Fibroblast of skin of right biceps (primary cell): ENCODE measurements around the gene TTC3.
"Not testable (repeated sequence)": the region's sequence is repeated elsewhere in the genome, so short reads cannot be mapped to it uniquely, and the experiment has no call there.

Source experiments
- DNase-seq: peaks from one replicate; pipeline ENCODE4 v3.0.0-alpha.2; 2013

TTC3 gene, protein sequence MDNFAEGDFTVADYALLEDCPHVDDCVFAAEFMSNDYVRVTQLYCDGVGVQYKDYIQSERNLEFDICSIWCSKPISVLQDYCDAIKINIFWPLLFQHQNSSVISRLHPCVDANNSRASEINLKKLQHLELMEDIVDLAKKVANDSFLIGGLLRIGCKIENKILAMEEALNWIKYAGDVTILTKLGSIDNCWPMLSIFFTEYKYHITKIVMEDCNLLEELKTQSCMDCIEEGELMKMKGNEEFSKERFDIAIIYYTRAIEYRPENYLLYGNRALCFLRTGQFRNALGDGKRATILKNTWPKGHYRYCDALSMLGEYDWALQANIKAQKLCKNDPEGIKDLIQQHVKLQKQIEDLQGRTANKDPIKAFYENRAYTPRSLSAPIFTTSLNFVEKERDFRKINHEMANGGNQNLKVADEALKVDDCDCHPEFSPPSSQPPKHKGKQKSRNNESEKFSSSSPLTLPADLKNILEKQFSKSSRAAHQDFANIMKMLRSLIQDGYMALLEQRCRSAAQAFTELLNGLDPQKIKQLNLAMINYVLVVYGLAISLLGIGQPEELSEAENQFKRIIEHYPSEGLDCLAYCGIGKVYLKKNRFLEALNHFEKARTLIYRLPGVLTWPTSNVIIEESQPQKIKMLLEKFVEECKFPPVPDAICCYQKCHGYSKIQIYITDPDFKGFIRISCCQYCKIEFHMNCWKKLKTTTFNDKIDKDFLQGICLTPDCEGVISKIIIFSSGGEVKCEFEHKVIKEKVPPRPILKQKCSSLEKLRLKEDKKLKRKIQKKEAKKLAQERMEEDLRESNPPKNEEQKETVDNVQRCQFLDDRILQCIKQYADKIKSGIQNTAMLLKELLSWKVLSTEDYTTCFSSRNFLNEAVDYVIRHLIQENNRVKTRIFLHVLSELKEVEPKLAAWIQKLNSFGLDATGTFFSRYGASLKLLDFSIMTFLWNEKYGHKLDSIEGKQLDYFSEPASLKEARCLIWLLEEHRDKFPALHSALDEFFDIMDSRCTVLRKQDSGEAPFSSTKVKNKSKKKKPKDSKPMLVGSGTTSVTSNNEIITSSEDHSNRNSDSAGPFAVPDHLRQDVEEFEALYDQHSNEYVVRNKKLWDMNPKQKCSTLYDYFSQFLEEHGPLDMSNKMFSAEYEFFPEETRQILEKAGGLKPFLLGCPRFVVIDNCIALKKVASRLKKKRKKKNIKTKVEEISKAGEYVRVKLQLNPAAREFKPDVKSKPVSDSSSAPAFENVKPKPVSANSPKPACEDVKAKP (N-terminal part only)

GRCh38 chr21:37072988-37073416, at the start of gene TTC3, which contains the start of gene PIGP:
TTC3 (plus strand) TSS chr21:37073254; CDS start chr21:37087258, 14,004 bp downstream.
PIGP (minus strand) TSS chr21:37073071; CDS start chr21:37072515, 556 bp downstream.
- DNase-seq, result peak; percentile 96

GRCh38 chr21:37026499-37026898, 46.6 kb upstream of the TTC3 start:
- no peak for DNase-seq

DNA sequence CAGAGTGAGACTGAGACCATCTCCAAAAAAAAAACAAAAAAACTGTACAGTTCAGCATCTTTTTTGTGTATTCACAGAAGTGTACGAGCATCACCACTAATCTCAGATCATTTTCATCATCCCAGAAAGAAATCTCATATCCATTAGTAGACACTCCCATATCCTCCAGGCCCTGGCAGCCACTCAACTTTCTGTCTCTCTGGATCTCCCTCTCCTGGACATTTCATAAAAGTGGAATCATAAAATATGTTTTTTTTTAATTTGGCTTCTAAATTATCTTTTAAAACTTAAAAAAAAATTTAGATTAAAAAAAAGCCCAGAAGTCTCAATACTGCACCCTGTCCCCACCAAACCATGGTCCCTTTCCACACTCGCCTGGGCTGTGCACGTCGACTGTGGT, 44.5 kb upstream of the TTC3 start:
- peak; percentile 18 for DNase-seq

GRCh38 chr21:37030864-37031263, 42.2 kb upstream of the TTC3 start:
- no peak for DNase-seq

- no peak for DNase-seq
These were observed 40.8 kb upstream of the TTC3 start for GRCh38 chr21:37032293-37032692.

DNA sequence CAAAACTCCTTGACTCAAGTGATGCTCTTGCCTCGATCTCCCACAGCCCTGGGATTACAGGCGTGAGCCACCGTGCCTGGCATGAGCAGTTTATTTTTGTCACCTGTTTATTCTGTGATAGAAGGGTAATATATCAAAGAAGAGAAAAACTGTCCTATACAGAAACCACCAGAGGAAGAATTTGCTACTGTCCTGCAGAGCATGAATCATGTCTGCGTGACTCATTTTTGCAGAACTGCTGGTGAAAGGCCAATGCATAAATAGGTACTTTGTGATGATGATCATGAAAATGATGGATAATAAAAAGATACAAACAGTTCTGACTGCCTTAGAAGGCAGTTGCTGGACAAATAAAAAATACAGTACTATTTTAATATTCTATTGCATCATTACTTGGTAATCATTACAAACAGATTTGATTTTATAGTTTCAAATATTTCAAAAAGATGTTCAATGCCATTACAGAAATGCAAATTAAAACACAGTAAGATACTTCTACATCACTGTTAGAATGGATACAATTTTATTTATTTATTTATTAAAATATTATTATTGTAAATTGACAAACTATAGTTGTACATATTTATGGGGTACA, 40.1 kb upstream of the TTC3 start:
- peak; percentile 68 for DNase-seq

DNA sequence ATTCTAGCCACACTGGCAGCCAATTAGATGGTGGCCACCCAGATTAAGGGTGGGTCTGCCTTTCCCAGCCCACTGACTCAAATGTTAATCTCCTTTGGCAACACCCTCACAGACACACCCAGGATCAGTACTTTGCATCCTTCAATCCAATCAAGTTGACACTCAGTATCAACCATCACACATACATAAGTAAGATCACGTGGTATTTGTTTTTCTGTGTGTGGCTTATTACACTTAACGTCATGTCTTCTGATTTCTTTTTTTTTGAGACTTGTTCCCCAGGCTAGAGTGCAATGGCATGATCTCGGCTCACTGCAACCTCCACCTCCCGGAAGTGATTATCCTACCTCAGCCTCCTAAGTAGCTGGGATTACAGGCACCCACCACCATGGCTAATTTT, 38.7 kb upstream of the TTC3 start:
- DNase-seq, result not testable (repeated sequence)

- DNase-seq, result no peak
These were observed 36.9 kb upstream of the TTC3 start for GRCh38 chr21:37036177-37036576.

GRCh38 chr21:37039411-37040075, 33.5 kb upstream of the TTC3 start:
- DNase-seq, result no peak

DNA sequence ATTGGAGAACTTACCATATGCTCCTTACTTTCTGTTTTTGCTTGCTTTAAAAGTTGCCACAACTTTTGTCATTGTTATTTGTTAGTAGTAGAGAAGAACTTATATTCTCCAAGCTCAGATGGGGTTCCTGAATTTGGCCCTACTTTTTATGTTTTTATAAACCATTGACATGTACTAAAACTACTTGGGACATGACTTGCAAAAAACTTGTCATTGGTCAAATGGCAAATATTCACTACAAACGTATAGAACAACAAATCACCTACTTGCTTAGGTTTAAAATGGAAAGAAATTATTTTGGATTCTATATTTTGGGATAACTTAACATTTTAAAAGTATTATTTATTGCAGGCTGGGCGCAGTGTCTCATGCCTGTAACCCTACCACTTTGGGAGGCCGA, 32.8 kb upstream of the TTC3 start:
- DNase-seq, result no peak

GRCh38 chr21:37041706-37042271, 31.3 kb upstream of the TTC3 start:
- DNase-seq, result no peak

- DNase-seq, result no peak
These were observed 29.2 kb upstream of the TTC3 start for GRCh38 chr21:37043818-37044217.

- DNase-seq, result no peak
These were observed 28.4 kb upstream of the TTC3 start for GRCh38 chr21:37044643-37045042.

DNA sequence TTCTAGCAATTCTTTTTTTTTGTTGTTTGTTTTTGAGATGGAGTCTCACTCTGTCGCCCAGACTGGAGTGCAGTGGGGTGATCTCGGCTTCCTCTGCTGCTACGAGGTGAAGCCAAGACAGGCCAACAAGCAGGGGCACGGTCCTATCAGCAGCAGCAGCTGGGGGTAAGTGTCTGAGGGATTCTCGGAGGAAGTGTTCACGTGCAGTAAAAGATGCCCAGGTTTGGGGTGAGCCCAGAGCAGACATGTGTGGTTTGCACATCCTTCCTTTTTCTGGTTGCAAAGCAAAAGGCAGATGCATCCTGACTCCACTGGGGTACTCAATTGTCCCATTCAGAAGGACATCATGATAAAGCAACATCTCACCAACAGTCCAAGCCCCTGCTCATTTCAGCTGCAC, 27.9 kb upstream of the TTC3 start:
- no peak for DNase-seq

DNA sequence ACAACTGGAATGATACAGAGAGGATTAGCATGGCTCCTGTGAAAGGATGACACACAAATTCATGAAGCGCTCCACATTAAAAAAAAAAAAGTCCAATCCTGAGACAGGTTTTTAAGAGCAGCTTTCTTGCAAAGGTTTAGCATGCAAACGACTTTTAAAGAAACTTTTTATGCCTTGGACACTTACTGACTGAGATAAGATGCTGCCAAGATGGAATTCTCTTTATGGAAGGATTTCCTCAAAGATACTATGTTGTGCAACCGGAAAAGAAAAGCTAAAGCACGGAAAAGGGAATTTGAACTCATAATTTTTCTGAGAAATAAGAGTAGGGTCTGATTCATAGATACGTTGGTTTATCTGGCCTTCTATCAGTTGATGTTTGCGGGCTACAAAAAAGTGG, 27.5 kb upstream of the TTC3 start:
- no peak for DNase-seq

DNA sequence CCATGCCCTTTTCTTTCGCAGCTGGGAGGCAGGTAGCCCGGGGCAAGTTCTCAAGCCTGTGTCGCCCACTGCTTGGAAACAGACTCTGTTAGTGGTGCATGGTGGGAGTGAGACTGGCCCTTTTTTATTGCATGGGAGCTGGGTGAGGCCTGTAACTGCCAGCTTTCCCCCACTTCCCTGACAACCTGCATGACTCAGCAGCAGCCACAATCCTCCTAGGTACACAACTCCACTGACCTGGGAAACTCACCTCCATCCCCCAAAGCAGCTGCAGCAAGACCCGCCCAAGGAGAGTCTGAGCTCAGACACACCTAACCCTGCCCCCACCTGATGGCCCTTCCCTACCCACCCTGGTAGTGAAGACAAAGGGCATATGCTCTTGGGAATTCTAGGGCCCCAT, 26.0 kb upstream of the TTC3 start:
- no peak for DNase-seq

- DNase-seq, result not testable (repeated sequence)
These were observed 23.3 kb upstream of the TTC3 start for GRCh38 chr21:37049741-37050140.

DNA sequence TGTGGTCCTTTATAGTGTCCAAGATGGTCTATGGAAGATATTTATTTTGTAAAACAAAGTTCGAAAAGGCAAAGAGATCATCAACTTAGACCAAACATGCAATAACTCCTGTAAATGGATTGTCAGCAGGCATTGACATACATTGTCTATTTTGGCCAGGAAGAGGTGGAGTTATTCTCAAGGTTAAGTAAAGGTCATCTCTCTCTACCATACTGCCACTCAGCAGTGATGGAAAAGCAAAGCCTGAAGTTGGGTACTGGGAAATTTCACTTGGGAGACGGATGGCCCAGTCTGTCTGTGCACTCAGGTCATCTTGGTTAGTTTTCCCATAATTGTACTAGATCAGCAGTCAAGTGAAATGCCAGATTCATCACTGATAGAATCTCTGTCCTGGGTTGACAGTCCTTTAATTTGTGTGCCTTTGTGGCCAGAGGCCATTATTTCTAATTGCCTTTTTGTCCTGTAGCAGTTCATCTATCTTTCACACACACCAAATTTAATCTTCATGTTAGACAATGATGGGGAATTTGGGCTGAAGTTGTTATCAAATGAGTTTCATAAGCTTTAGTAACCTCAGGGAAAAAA, 17.7 kb upstream of the TTC3 start:
- DNase-seq, result no peak

- DNase-seq, result no peak
These were observed 15.4 kb upstream of the TTC3 start for GRCh38 chr21:37057614-37058013.

- no peak for DNase-seq
These were observed 14.8 kb upstream of the TTC3 start for GRCh38 chr21:37058261-37058660.

DNA sequence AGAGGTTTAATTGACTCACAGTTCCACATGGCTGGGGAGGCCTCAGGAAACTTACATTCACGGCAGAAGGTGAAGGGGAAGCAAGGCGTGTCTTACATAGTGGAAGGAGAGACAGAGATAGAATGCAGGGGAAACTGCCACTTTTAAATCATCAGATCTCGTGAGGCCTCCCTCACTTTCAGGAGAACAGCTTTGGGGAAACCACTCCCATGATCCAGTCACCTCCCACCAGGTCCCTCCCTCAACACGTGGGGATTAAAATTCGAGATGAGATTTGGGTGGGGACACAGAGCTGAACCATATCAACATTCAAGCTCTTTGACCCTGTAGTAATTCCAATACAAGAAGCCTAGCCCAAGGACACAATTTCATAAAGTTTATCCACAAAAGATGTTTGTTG, 13.9 kb upstream of the TTC3 start:
- DNase-seq, result no peak
